K562 (cell line): ENCODE measurements around the gene JPT1. TPM values are rescaled to one million over a fixed set of nuclear protein-coding genes. Genes with fewer than 3 reads are reported as not detected.

Experiments
- ATAC-seq: fragments of 200-7000 bp; cut with Tn5 transposase; 3 replicates; pipeline ENCODE4 v1.9.1; 2020; ENCODE audit warnings: moderate library complexity
- BruUV-seq: library from RNA; stranded (reverse); fragments of 400-500 nt; replicated peaks from 2 replicates; lab custom pipeline; 2021; lab: Mats Ljungman, UMichigan
- CTCF ChIA-PET: fragments of 300-600 bp; formaldehyde crosslinking; extraction: SDS; loops from one replicate; lab custom pipeline; 2021; ENCODE audit warnings: low intra/inter-chr PET ratio; lab: Yijun Ruan, JAX
- POLR2A ChIA-PET: fragments of 300-600, 350-650 bp; sonication (Branson Sonifier 250); formaldehyde crosslinking; extraction: SDS; loops from one replicate; lab custom pipeline; 2021; ENCODE audit warnings: antibody characterized with exemption, inconsistent platforms; lab: Yijun Ruan, JAX
- DNase-seq, 4 experiments: peaks; one replicate each; pipeline versions ENCODE4 v3.0.0 to v3.0.0-alpha.2; 2011 to 2018; ENCODE audit warnings: low spot score in 3 of 4, mixed read lengths in 3 of 4; ENCODE audit errors: extremely low read depth in 1 of 4
- FAIRE-seq: peaks from 2 replicates; lab custom pipeline; 2011; peaks lifted over from hg19 to GRCh38; lab: Jason Lieb, UNC
- H2AFZ ChIP-seq: 2 replicates; pipeline ENCODE4 v1.6.0; 2011; ENCODE audit warnings: low read depth, low read length, control low read depth, inconsistent platforms
- H3K27ac ChIP-seq: fragments of 200-600 bp; 3 replicates; pipeline ENCODE4 v1.8.0; 2011; ENCODE audit warnings: low read depth, mild to moderate bottlenecking, control low read depth, inconsistent platforms, low read length, moderate library complexity, mixed read lengths; ENCODE audit errors: extremely low read depth
- H3K27me3 ChIP-seq, 2 experiments: fragments of 300-600 bp in 1 of 2; 2 replicates in 1 of 2; 3 replicates in 1 of 2; pipeline versions ENCODE4 v1.6.0 to v1.8.0; 2011; ENCODE audit warnings: inconsistent platforms in 2 of 2, low read length in 2 of 2, mild to moderate bottlenecking in 1 of 2, mixed read lengths in 1 of 2, moderate library complexity in 1 of 2; ENCODE audit not compliant: control insufficient read depth in 2 of 2, insufficient read depth in 2 of 2
- H3K36me3 ChIP-seq: fragments of 300-600 bp; 3 replicates; pipeline ENCODE4 v1.8.0; 2011; ENCODE audit warnings: mild to moderate bottlenecking, low read length, inconsistent platforms; ENCODE audit not compliant: control insufficient read depth, insufficient read depth
- H3K4me1 ChIP-seq, 2 experiments: fragments of 200-600 bp in 1 of 2; replicated peaks in 1 of 2; 2 replicates in 1 of 2; 3 replicates in 1 of 2; pipeline versions ENCODE4 v1.5.1 to v1.8.0; 2011; ENCODE audit warnings: inconsistent platforms in 2 of 2, low read length in 2 of 2, mild to moderate bottlenecking in 1 of 2, mixed read lengths in 1 of 2, moderate library complexity in 1 of 2; ENCODE audit not compliant: control insufficient read depth in 2 of 2, insufficient read depth in 2 of 2
- H3K4me2 ChIP-seq: 2 replicates; pipeline ENCODE4 v1.6.1; 2011; ENCODE audit warnings: low read length, control low read depth, inconsistent platforms, mixed read lengths; ENCODE audit not compliant: insufficient read depth
- H3K4me3 ChIP-seq: fragments of 200-600 bp; sonication (generic), shearing (Covaris generic); 2 replicates; pipeline ENCODE4 v1.5.1; 2016; ENCODE audit warnings: control low read depth, inconsistent platforms
- H3K79me2 ChIP-seq: fragments of 200-600 bp; 3 replicates; pipeline ENCODE4 v1.8.0; 2011; ENCODE audit warnings: low read length, inconsistent platforms; ENCODE audit not compliant: control insufficient read depth, insufficient read depth
- H3K9ac ChIP-seq, 2 experiments: 2 replicates each; pipeline versions ENCODE4 v1.6.0 to v1.6.1; 2011; ENCODE audit warnings: low read depth in 2 of 2, low read length in 2 of 2, control low read depth in 1 of 2, inconsistent platforms in 1 of 2, mild to moderate bottlenecking in 1 of 2, mixed read lengths in 1 of 2; ENCODE audit not compliant: insufficient read depth in 1 of 2
- H3K9me1 ChIP-seq: one replicate; pipeline ENCODE4 v1.6.0; 2011; ENCODE audit warnings: inconsistent platforms, mild to moderate bottlenecking, low read length, moderate library complexity; ENCODE audit not compliant: control insufficient read depth, insufficient read depth
- H3K9me3 ChIP-seq: replicated peaks from 2 replicates; pipeline ENCODE4 v1.5.1; 2011; ENCODE audit warnings: low read depth, low read length, inconsistent platforms; ENCODE audit not compliant: control insufficient read depth, insufficient read depth
- H4K20me1 ChIP-seq: replicated peaks from 2 replicates; pipeline ENCODE4 v1.6.1; 2011; ENCODE audit warnings: low read length, inconsistent platforms, mixed read lengths; ENCODE audit not compliant: control insufficient read depth, insufficient read depth
- ZBTB11 ChIP-seq, 3 experiments: fragments of 200-800 bp in 1 of 3; fragments of 250-450 bp in 1 of 3; fragments of 450-650 bp in 1 of 3; sonication (Bioruptor Pico) in 1 of 3; sonication (Bioruptor generic) in 1 of 3; formaldehyde crosslinking in 1 of 3; IDR thresholded peaks; 2 replicates each; pipeline versions ENCODE4 v1.6.1 to v1.8.0; 2016 to 2022; ENCODE audit warnings: mild to moderate bottlenecking in 2 of 3, missing genetic modification characterization in 2 of 3, missing compliant biosample characterization in 1 of 3, moderate library complexity in 1 of 3
- ZBTB33 ChIP-seq: sonication (generic); formaldehyde crosslinking; IDR thresholded peaks from 2 replicates; pipeline ENCODE4 v1.8.1; 2023; ENCODE audit warnings: mild to moderate bottlenecking, missing genetic modification reagents
- ZNF12 ChIP-seq: sonication (generic); formaldehyde crosslinking; IDR thresholded peaks from 2 replicates; pipeline ENCODE4 v1.4.0; 2020; ENCODE audit warnings: mild to moderate bottlenecking, missing genetic modification reagents
- ZNF224 ChIP-seq: sonication (generic); formaldehyde crosslinking; IDR thresholded peaks from 2 replicates; pipeline ENCODE4 v1.8.0; 2022; ENCODE audit warnings: mild to moderate bottlenecking, missing genetic modification reagents
- WGBS: fragments of 100-300 bp; shearing (Covaris generic); methylation state at CpG from one replicate; pipeline ENCODE4 v1.1.6; 2016; ENCODE audit warnings: low coverage, mixed read lengths; ENCODE audit not compliant: insufficient coverage; ENCODE audit errors: missing lambda C conversion rate; 5-methylcytosine and 5-hydroxymethylcytosine counted together
- in situ Hi-C: fragments of 300-500 bp; cut with MboI; formaldehyde crosslinking; loops from 4 replicates; pipeline ENCODE4 v1.15.0; 2018; ENCODE audit warnings: inconsistent platforms, mixed read lengths
- intact Hi-C: fragments of 100-400 bp; cut with micrococcal nuclease; formaldehyde crosslinking; loops from 2 replicates; pipeline ENCODE4 v1.14.2; 2022
- polyA plus RNA-seq, 8 experiments: library from polyadenylated mRNA; depleted of rRNA in 4 of 8; stranded (reverse) in 5 of 8; unstranded in 3 of 8; fragments of >200 nt; fragmentation: Nextera tagmentation in 2 of 8; fragmentation: Illumina TruSeq in 1 of 8; extraction: Ambion mirVana in 2 of 8; extraction: Trizol in 1 of 8; gene quantifications; 2 replicates each; pipeline versions ENCODE4 v1.2.1 to v1.2.3, GENCODE V29; 2011 to 2014; ENCODE audit warnings: inconsistent platforms in 1 of 8, missing spikeins in 1 of 8
- total RNA-seq, 7 experiments: library from RNA; depleted of rRNA in 6 of 7; stranded (reverse); fragments of >200 nt in 6 of 7; fragmentation: Illumina TruSeq in 2 of 7; extraction: Trizol in 2 of 7; gene quantifications; 2 replicates each; pipeline versions ENCODE4 v1.2.1 to v1.2.3, GENCODE V29; 2011 to 2021; ENCODE audit warnings: low replicate concordance in 1 of 7

Gene JPT1
- total and polyA plus RNA-seq, 9 of the 15 experiments (the other 6 are each of a cell fraction or from before 2014, with no cell fraction given) = 56.7 to 292 (median 144) TPM

- TF ChIP-seq ZBTB11 (CRISPR knock-in tag; IDR thresholded peaks at IDR 0.05) = peak in 1 of 3 experiments; percentile 50; a peak in 1 of 6 replicates
These were observed 40.3 kb downstream of the JPT1 start (continued) for GRCh38 chr17:75113798-75114551.

- H3K4me1 ChIP-seq = peaks cover 12 to 34% of the 10 kb centered on the region in 2 experiments
- 77% methylated on average over 7 of the region's 7 CpGs for WGBS
- FAIRE-seq (no peak), ATAC-seq (no peak), DNase-seq (no peak)
- in situ Hi-C loops = loop anchor here (5.0 to 10.0 kb wide), 3 partner anchors 50 to 303 kb away; no protein-coding TSS in a partner anchor
- intact Hi-C loops = loop anchor here (5.0 kb wide), 3 partner anchors 60 to 150 kb away; no protein-coding TSS in a partner anchor
- BruUV-seq = TSS peak; percentile 40
- H3K27ac ChIP-seq = no peak overlapping the region
- peaks cover 39% of the 10 kb centered on the region for H3K79me2 ChIP-seq
- no peaks in the 10 kb centered on the region for H3K9me3 ChIP-seq
- no peak overlapping the region for H2AFZ ChIP-seq
- ChIA-PET CTCF (no interaction called here), POLR2A (interaction anchor here (0.6 to 3.9 kb wide), 3 partner anchors 11 to 20 kb away, joined by 3 to 38 read pairs (median 3); no protein-coding TSS in a partner anchor)
- peak; percentile 35; the same call in 1 of the 2 replicates for TF ChIP-seq ZBTB33 (CRISPR knock-in tag)
- TF ChIP-seq ZNF12 (CRISPR knock-in tag) = no peak
- peak; percentile 80; the same call in 1 of the 2 replicates for TF ChIP-seq ZNF224 (CRISPR knock-in tag)
- no peaks in the 10 kb centered on the region for H4K20me1 ChIP-seq
- H3K4me2 ChIP-seq = no peak overlapping the region
- no peaks in the 10 kb centered on the region for H3K27me3 ChIP-seq
- no peak overlapping the region for H3K4me3 ChIP-seq
- no peaks in the 10 kb centered on the region for H3K9me1 ChIP-seq
- H3K36me3 ChIP-seq = peaks cover 22% of the 10 kb centered on the region; the same call in 2 of the 3 replicates
- no peak overlapping the region; a peak in 1 of 4 replicates for H3K9ac ChIP-seq
These were observed 42.5 kb downstream of the JPT1 start for GRCh38 chr17:75111777-75112335.
